ENCODE measurements around the gene EEIG2.

Gene EEIG2

DNA sequence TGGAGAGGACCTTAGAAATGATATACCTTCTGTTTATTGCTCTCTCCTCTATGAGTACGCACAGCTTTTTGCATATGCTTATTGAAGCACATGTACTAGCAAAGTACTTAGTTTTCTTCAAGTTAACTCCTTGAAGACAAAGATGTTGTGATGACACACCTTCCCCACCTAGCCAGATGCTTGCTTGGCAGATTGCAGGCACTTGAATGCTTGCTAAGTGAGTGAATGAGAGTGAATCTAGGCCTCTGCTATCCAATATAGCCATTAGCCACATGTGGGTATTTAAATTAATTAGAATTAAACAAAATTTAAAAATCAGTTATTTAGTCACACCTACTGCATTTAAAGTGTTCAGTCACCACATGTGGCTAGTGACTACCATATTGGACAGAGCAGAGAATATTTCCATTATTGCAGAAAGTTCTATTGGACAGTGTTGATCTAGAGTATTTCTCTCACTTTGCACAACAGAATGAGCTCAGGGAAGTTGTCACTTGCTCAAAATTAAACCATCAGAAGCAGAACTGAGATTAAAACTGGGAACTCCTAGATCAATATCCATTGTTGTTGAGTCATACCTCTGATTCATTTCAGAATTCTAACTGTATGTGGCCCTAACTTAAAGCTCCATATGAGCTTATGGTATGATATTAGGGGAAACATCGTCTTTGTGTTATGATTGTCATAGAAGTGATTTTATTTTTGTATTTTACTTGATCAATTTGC, 8.6 kb upstream of the EEIG2 start:
- no peak for DNase-seq (ENCODE audit: low read depth)

DNA sequence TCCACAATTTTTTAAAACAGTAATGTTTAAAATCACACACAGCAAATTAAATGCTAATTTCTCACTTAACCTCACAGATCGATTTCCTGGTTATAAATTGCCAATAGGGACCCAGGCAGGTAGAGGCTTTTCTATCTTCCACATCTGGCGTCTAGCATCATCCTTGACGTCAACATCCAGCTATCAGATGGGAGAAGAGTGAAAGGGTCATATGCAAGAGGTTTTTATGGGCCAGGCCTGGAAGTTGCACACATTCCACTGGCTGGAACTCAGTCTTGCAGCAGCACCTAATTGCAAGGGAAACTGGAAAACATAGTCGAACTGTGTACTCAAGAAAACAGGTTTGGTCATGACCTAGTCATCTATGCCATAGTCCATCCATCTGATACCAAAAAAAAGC, 6.0 kb upstream of the EEIG2 start:
- no peak for DNase-seq (ENCODE audit: low read depth)

DNA sequence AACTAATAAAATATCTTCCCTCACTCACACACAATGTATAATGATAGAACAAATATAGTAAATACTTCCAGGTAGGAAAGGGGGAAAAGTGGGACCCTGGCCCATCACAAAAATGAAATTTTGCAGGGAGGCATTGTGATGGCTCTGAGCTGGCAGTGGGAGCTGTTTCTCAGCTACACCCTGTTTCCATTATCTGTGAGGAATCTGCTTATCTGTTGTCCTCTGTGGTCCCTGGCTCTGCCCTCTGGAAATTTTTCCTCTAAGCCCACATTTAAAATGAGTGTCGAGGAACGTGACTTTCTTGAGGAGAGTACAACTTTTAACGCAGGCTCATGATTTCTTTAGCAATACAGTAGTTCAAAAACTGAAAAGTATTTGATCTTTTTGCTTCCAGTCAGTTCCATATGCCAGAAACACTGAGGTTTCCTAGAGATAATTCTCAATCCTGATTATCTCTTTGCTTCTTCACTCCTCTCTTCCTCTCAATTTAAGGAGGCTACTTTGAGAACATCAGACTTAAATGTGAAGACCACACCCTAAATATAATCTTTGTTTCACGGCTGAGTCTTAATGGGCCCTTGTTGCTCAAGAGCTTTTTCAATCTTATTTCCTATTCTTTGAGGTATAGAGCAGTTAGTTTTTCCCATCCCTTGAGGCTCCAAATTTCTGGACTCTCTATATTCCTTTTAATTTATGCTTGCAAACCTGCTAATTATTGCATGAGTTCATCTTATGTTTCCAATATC, 5.0 kb upstream of the EEIG2 start:
- no peak for DNase-seq (ENCODE audit: low read depth)

DNA sequence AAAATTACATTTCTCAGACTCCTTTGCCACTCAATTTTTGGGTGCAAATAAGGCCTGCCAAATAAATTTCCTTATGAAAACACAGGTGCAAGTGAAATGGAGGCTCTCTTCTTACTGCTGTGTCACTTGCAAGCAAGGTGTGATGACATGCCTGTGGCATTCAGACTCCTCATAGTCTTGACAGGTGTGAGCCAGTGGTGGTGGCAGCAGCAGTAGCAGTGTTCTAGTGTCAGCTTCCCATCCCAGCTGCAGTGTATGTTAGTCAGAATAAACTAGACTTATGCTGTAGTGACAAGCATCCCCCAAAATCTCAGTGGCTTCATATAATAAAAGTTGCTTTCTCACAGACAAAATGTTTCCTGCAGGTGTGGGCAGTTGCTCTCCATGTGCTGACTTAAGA, 3.8 kb upstream of the EEIG2 start:
- DNase-seq (ENCODE audit: low read depth), result no peak

DNA sequence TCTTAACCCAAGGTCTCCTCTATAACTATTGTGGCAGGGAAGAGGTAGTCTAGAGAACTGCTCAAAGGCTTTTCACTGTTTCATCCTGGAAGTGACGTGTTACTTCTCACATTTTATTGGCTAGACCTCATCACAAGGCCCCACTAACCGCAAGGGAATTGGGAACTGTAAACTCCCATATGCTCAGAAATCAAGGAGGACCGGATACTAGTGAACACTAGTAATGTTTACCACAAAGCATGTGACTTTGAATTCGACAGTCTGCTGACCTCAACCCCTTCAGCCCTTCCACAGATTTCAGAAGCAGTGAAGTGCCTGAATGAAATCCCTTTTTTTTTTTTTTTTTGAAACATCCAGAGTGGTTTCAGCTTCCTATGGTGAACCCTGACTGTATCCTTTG, 3.4 kb upstream of the EEIG2 start:
- no peak for DNase-seq (ENCODE audit: low read depth)

DNA sequence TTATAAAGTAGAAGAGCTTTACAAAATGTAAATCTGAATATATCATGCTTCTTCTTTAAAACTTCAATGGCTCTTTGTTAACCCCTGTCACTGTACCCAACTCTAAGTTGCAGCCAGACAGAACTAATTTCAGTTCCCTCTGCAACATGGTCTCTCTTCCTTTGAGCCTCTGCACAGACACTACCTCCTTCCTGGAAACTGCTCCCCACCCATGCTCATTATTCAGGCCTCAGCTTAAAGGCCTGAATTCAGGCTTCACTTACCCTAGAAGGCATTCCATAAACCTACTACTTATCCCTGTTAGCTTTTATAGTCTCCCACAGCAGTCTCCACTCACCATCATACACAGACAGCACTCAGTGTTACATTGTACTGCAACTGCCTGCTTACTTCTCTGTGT, 2.6 kb upstream of the EEIG2 start:
- DNase-seq (ENCODE audit: low read depth), result no peak

DNA sequence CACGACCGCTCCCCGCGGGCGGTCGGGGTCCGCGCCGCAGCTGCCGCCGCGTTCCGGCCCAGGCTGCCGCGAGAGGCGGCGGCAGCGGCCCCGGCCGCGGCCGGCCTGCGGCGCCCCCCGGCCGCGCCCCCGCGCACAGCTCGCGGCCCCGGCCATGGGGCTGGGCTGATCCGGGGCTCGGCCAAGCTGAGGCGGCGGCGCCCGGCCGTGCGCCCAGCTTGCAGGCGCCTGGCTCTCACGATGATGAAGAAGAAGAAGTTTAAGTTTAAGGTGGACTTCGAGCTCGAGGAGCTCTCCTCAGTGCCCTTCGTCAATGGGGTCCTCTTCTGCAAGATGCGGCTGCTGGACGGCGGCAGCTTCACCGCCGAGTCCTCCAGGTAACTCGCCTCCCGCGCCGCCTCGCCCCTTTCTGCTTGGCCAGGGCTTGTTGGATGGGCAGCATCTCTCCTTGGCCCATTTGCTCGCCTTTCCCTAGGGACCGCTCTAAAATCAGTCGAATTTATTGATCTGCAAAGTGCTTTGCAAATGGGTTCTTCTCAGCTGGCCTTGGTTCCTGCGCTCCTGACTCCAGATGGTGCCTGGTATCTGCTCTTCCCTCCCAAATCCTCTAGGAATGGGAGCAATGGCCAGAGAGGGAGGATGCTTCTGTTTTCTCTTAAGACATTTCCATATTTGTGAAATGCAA, 431 bp downstream of the EEIG2 start:
- DNase-seq (ENCODE audit: low read depth), result no peak

DNA sequence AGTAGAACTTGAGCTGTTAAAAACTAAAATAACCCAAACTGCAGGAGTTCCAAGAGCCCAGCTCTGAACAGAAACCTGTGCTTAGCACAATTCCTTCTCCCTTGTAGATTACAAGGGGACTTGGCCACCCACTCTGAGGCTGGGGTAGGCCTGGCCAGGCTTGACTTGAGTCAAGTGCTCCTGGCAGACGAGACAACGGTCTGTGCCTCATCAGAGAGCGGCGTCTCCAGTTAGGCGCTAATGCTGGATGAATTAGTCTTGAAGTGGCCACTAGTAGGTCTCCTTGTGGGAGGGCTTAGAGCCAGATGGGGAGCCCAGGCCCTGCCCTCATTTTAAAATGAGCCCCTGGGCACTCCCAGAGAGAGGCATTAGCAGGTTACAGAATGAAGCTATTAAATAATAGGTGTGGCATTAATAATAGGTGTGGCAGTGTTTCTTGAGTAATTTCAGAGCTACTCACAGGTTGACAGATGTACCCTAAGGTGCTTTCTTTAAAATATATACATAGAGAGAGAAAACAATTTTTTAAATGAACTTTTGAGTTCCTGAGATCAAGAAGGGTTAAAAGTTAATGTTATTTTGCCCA, 1.1 kb downstream of the EEIG2 start:
- no peak for DNase-seq (ENCODE audit: low read depth)

DNA sequence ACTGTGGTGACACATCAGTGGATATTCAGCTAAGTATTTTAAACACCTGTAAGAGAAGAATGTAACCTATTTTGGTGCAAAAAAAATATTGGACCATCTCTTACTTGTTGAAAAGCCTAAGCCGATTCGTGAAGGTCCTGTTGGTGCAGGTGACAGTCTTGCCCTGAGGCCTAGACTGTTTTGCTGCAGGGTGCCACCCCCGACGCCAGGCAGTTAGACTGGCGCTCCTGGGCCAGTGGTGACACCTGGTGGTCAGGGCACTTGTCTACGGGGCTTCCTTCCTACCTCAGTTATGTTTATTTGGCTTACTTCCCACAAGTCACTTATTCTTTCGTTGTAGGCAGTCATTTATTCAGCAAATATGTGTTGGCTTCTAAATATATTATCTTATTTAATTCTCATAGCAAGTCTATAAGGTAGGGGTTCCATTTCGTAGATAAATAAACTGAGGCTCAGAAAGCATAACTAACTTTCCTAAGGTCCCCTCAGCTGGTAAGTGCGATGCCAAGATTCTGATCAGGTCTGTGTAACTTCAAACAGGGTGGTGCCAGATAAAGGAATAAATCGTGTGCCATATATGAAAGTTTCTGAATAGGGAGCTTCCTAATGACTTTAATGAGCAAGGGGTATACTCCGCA, 1.9 kb downstream of the EEIG2 start:
- DNase-seq (ENCODE audit: low read depth), result peak; percentile 69

DNA sequence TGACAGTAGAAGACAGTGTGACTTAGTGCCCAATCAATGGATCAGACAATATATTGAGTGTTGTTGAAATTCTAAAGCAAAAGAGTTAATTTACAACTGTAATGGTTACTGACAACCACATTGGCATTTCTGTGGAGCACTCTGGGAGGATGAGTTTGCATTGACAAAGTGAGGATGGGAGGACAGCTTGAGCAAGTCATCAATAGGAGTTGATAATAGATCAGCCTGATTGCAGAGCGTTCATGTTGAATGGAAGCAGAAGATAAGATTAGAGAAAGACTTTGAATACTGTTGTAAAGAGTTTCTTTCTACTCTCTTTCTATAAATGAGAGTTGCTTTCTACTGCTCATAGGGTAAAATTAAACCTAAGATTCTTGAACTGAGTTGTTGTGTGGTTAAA, 3.9 kb downstream of the EEIG2 start:
- DNase-seq (ENCODE audit: low read depth), result no peak

DNA sequence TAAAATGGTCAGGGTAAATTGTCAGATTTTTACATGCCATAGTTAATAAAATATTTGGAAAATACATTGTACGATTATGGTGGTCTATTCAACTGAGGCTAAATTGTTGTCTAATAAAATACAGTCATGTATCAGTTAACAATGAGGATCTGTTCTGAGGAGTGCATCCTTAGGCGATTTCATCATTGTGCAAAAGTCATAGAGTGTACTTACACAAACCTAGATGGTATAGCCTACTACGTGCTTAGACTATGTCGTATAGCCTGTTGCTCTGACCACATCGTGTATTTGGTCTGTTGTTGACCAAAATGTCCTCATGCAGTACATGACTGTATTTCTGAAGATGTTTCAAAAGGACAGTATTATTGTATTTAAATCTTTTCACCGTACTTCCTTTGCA, 5.2 kb downstream of the EEIG2 start:
- no peak for DNase-seq (ENCODE audit: low read depth)

DNA sequence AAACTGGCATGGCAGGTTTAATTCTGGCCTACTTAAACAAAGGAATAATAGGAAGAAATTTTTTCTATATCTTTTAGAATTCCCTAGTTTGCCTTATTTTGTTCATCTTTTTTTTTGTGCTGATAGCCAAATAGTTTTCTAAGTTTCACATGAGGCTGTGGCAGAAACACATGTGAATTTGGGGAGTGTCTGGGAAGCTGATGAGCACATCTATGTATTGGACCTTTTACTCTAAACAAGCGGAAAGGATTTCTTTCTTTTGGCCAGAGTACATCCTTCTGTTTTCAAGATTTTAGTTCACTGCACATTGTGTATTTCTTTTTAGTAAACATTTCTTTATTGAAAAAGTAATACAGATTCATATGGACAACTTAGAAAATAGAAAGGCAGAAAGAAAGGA, 5.6 kb downstream of the EEIG2 start:
- DNase-seq (ENCODE audit: low read depth), result no peak

DNA sequence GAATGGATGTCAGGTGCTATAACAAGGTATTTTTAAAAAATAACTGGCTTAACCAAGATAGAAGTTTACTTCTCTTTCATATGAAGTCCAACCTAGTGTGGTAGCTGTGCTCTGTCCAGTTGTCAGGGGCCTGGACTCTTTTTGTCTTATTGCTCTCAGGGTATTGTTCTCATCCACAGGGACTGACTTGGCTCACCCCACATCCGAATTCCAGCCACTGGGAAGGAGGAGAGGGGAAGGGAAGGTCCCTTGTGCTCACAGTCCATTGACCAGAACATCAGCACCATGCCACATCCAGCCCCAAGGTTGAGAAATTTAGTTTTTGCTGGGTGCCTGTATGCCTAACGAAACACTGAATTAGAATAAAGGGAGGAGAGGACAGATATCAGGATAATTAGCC, 8.7 kb downstream of the EEIG2 start:
- no peak for DNase-seq (ENCODE audit: low read depth)

DNA sequence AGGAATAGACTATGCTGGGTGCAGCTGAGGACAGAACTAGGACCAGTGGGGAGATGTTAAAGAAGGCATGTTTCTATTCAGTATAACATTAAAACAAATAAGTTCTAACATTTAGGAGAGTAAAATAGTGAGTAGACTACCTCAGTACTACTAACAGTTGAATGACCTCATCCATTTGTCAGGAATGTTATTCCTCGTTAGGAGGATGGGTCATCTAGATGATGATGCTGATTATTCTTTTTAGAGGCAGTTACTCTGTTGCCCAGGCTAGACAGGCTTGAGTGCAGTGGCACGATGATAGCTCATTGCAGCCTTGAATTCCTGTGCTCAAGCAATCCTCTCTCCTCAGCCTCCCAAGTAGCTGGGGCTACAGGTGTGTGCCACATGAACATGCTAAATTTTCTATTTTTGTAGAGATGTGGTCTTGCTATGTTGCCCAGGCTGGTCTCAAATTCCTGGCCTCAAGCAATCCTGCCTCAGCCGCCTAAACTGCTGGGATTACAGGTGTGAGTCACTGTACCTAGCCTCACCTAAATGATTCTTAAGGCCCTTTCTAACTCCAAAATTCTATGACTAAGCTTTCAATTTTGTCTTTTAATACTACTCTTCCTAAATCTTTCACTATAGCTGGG, 9.3 kb downstream of the EEIG2 start:
- no peak for DNase-seq (ENCODE audit: low read depth)

DNA sequence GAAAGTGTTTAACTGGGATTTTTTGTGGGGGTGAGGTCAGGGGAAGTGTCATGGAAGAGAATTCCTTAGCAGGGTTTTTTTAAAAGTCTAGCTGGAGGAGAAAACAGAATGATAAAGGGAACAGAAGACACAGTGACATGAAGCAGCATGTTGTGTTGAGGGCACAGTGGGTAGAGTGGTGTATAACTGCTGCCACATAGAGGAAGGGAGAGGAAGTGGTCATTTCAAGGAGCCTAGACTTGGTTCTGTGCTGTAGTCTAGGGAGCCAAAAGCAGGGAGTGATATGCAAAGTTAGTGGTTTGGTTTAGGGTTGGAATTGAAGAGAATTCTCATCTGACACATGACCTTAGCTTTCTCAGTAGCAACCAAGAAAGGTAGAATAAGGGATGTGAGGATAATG, 10.2 kb downstream of the EEIG2 start:
- DNase-seq (ENCODE audit: low read depth), result no peak

DNA sequence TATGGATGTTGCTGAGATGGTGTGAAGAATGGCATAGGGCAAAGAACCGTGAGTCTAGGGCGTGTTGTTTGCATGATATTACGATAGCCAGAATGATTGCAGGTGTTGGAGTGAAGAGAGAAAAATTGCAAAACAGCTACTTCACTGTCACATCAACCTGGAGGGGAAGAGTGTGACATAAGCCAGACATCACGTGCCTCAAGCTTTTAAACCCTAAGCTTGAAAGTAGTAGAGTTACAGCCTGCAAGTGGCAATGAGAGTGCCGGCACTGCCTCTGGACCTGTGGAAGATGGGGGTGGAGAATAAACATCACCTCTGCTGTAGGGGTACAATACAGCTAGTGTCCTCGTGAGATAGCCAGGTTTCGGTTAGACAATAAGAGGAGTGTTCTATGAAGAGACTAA, 11.1 kb downstream of the EEIG2 start:
- DNase-seq (ENCODE audit: low read depth), result no peak

DNA sequence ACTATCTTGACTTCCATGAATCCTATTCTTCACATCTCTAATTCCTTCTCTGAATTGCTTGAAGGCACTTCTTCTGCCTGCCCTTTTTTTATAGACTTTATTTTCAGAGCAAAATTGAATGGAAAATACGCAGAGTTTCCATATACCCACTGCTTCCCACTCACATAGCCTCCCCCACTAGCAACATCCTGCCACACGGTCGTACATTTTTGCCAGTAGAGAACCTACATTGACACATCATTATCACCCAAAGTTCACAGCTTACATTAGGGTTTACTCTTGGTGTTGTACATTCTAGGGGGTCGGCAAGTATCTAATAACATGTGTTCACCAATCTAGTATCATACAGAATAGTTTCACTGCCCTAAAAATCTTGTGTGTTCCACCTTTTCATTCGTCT, 12.3 kb downstream of the EEIG2 start:
- no peak for DNase-seq (ENCODE audit: low read depth)

DNA sequence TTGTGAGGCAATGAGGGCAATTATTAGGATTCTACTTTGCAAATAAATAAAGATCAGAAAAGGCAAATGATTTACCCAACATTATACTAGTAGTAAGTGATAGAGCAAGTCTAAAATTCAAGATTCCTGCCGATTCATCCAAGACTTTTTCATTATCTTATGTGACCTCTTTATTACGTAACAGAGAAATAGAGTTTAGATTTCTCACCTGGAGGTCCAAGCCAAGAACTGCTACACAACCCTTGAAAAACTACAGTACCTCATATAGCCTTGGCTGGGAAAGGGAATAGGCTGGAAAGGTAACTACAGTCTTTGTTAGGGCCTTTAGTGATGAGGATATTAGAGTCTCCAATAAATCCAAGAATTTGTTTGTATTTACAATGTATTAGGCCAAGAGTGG, 13.3 kb downstream of the EEIG2 start:
- no peak for DNase-seq (ENCODE audit: low read depth)

DNA sequence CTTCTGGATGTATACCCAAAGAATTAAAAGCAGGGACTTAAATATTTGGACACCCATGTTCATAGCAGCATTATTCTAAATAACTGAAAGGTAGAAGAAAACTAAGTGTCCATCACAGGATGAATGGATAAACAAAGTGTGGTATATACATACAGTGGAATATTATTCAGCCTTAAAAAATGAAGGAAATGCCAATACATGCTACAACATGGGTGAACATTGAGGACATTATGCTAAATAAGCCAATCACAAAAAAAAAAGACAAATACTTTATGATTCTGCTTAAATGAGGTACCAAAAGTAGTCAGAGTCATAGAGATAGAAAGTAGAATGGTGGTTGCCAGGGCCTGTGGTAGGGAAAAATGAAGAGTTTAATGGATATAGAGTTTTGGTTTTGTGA, 14.1 kb downstream of the EEIG2 start:
- no peak for DNase-seq (ENCODE audit: low read depth)

DNA sequence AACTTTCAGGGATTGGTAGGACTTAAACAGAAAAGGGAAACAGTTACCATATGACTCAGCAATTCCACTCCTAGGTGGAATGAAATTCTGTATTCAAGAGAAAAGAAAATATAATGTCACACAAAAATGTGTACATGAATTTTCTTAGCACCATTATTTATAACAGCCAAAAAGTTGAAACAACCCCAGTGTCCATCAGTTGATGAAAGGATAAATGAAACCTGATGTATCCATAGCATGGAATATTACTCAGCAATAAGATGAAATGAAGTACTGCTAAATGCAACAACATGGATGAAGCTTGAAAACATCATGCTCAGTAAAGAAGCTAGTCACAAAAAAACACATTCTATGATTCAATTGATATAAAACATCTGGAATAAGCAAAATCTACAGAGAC, 15.5 kb downstream of the EEIG2 start:
- no peak for DNase-seq (ENCODE audit: low read depth)

DNA sequence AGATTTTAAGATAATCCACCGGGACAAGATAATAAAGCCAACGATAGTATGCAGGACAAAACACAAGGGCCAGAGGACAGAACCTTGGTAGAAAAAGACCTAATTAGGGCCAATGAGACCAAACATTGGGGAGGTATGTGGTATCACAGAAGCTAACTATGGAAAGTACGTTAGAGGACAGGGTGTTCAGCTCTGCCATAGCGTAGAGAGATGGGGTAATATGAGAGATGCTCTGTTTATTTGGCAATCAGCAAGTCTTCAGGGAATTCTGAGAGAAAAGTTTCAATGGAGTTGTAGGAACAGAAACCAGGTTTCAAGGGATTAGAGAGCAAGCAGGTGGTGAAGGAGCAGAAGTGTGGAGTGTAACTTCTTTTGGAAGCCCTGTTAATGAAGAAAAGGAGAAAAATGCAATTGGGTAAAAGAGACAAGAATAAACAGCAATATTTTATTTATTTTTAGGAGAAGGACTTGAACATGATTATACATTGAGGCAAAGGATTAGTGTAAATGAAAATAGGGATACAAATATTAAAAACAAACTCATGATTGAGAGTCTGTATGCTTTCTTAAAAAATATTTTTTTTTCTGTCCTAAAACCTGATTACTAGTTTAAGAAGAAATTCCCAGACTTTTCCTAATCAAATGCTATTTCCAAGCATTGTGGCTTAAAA, 24.0 kb downstream of the EEIG2 start:
- no peak for DNase-seq (ENCODE audit: low read depth)

Measured in stimulated activated CD4-positive, alpha-beta T cell treated with anti-CD3 and anti-CD28 coated beads, Interleukin-2, amount 100 ng/mL, for 4 hours (primary cell).